GM23338 (cell line): Measurements from ENCODE around the gene KDM5C. TPM values are rescaled to one million over a fixed set of nuclear protein-coding genes. Genes with fewer than 3 reads are reported as not detected.

Source experiments
- ATAC-seq: fragments of 200-7000 bp; cut with Tn5 transposase; 3 replicates; pipeline ENCODE4 v1.9.1; 2020
- DNase-seq: peaks from one replicate; pipeline ENCODE4 v3.0.0-alpha.2; 2015; ENCODE audit warnings: low spot score
- H2AFZ ChIP-seq: fragments of 200-600 bp; sonication (generic); 2 replicates; pipeline ENCODE4 v1.8.0; 2016; ENCODE audit warnings: antibody characterized with exemption, mild to moderate bottlenecking, moderate library complexity
- H3F3A ChIP-seq: fragments of 200-600 bp; sonication (generic); replicated peaks from 2 replicates; pipeline ENCODE4 v1.8.0; 2017; ENCODE audit warnings: antibody characterized with exemption, mixed run types, low read depth
- H3K27ac ChIP-seq: fragments of 200-600 bp; sonication (generic); 2 replicates; pipeline ENCODE4 v1.6.1; 2016; ENCODE audit warnings: low read depth
- H3K27me3 ChIP-seq: fragments of 200-600 bp; sonication (generic); 2 replicates; pipeline ENCODE4 v1.8.0; 2016; ENCODE audit warnings: mild to moderate bottlenecking, mixed run types, moderate library complexity; ENCODE audit not compliant: insufficient read depth
- H3K36me3 ChIP-seq: fragments of 200-600 bp; sonication (generic); 2 replicates; pipeline ENCODE4 v1.8.0; 2016; ENCODE audit warnings: mild to moderate bottlenecking; ENCODE audit not compliant: insufficient read depth
- H3K4me1 ChIP-seq: fragments of 200-600 bp; sonication (generic); 2 replicates; pipeline ENCODE4 v1.8.0; 2016; ENCODE audit warnings: mild to moderate bottlenecking, moderate library complexity; ENCODE audit not compliant: insufficient read depth
- H3K4me2 ChIP-seq: fragments of 200-600 bp; sonication (generic); 2 replicates; pipeline ENCODE4 v1.7.1; 2017; ENCODE audit warnings: mixed run types
- H3K4me3 ChIP-seq: fragments of 200-600 bp; sonication (generic); 2 replicates; pipeline ENCODE4 v1.6.1; 2016; ENCODE audit warnings: mixed run types
- H3K79me2 ChIP-seq: fragments of 200-600 bp; sonication (generic); replicated peaks from 2 replicates; pipeline ENCODE4 v1.8.0; 2017; ENCODE audit warnings: mild to moderate bottlenecking; ENCODE audit not compliant: insufficient read depth
- H3K9me2 ChIP-seq: fragments of 200-600 bp; sonication (generic); 2 replicates; pipeline ENCODE4 v1.8.0; 2017; ENCODE audit not compliant: insufficient read depth
- H4K20me1 ChIP-seq: fragments of 200-600 bp; sonication (generic); replicated peaks from 2 replicates; pipeline ENCODE4 v1.8.0; 2017; ENCODE audit warnings: mild to moderate bottlenecking; ENCODE audit not compliant: insufficient read depth
- H3K27ac Mint-ChIP-seq: 2 replicates; pipeline ENCODE4 v1.8.0; 2020; ENCODE audit warnings: inconsistent platforms, mild to moderate bottlenecking, moderate library complexity, mixed read lengths
- H3K27me3 Mint-ChIP-seq: 3 replicates; pipeline ENCODE4 v1.8.0; 2022; ENCODE audit warnings: low read depth, mild to moderate bottlenecking, moderate library complexity, mixed read lengths, inconsistent platforms; ENCODE audit not compliant: insufficient read depth, poor library complexity
- H3K36me3 Mint-ChIP-seq: 3 replicates; pipeline ENCODE4 v1.8.0; 2021; ENCODE audit warnings: low read depth, mild to moderate bottlenecking, inconsistent platforms, moderate library complexity, mixed read lengths
- H3K4me1 Mint-ChIP-seq: 3 replicates; pipeline ENCODE4 v1.8.0; 2020; ENCODE audit warnings: mild to moderate bottlenecking, inconsistent platforms, mixed read lengths
- H3K4me3 Mint-ChIP-seq: 3 replicates; pipeline ENCODE4 v1.8.0; 2021; ENCODE audit warnings: moderate library complexity, mild to moderate bottlenecking, inconsistent platforms, mixed read lengths
- H3K9me3 Mint-ChIP-seq: 3 replicates; pipeline ENCODE4 v1.8.0; 2020; ENCODE audit warnings: moderate library complexity, mild to moderate bottlenecking, inconsistent platforms, mixed read lengths
- CREB1 ChIP-seq: fragments of 250-450 bp; sonication (Bioruptor Pico); IDR thresholded peaks from 2 replicates; pipeline ENCODE4 v1.5.0; 2020; ENCODE audit warnings: low read depth, mild to moderate bottlenecking, moderate library complexity
- EZH2phosphoT487 ChIP-seq: fragments of 200-600 bp; sonication (generic); IDR thresholded peaks from one replicate; pipeline ENCODE4 v1.8.1; 2018; ENCODE audit warnings: antibody characterized with exemption; ENCODE audit not compliant: unreplicated experiment
- JUNB ChIP-seq: IDR thresholded peaks from one replicate; pipeline ENCODE4 v1.6.1; 2016; ENCODE audit warnings: antibody characterized with exemption; ENCODE audit not compliant: unreplicated experiment
- POLR2AphosphoS5 ChIP-seq: IDR thresholded peaks from 2 replicates; pipeline ENCODE4 v1.6.1; 2016; ENCODE audit warnings: antibody characterized with exemption, low read depth
- ZNF114 ChIP-seq: fragments of 250-450 bp; sonication (Bioruptor Pico); IDR thresholded peaks from 2 replicates; pipeline ENCODE4 v1.5.0; 2020; ENCODE audit warnings: mild to moderate bottlenecking, moderate library complexity
- ZNF331 ChIP-seq: fragments of 250-450 bp; sonication (Bioruptor Pico); IDR thresholded peaks from 2 replicates; pipeline ENCODE4 v1.5.0; 2020; ENCODE audit warnings: low read depth, mild to moderate bottlenecking, moderate library complexity
- long read RNA-seq: library from polyadenylated mRNA; unstranded; transcript quantifications from one replicate; pipeline ENCODE4 v2.0.0, GENCODE V29; 2020; ENCODE audit not compliant: unreplicated experiment
- polyA plus RNA-seq: library from polyadenylated mRNA; unstranded; fragments of >200 nt; fragmentation: Nextera tagmentation; extraction: Ambion mirVana; gene quantifications from 2 replicates; pipeline ENCODE4 v1.2.1, GENCODE V29; 2016
- total RNA-seq: library from RNA; depleted of rRNA; stranded (reverse); fragments of >200 nt; shearing (Covaris generic); gene quantifications from 2 replicates; pipeline ENCODE4 v1.2.3, GENCODE V29; 2014; rRNA removed
- TF ChIP-seq, protein P1 (sequence below): IDR thresholded peaks from 2 replicates; pipeline ENCODE4 v1.6.1; 2016; ENCODE audit warnings: antibody characterized with exemption
- TF ChIP-seq, protein P2 (sequence below): IDR thresholded peaks from one replicate; pipeline ENCODE4 v1.6.1; 2018; ENCODE audit warnings: antibody characterized with exemption; ENCODE audit not compliant: unreplicated experiment
- TF ChIP-seq, protein P3 (sequence below), 2 experiments: fragments of 200-600 bp in 1 of 2; sonication (generic) in 1 of 2; conservative IDR thresholded peaks; 2 replicates each; pipeline versions ENCODE4 v1.5.1 to v1.6.1; 2016 to 2017; ENCODE audit warnings: antibody characterized with exemption in 2 of 2, low read depth in 2 of 2, mild to moderate bottlenecking in 2 of 2, moderate library complexity in 1 of 2

The KDM5C gene
- total RNA-seq (139 and 173 TPM in 2 replicates), polyA plus RNA-seq (18.3 and 20.3 TPM in 2 replicates)
- long read RNA-seq, result 0 reads

DNA sequence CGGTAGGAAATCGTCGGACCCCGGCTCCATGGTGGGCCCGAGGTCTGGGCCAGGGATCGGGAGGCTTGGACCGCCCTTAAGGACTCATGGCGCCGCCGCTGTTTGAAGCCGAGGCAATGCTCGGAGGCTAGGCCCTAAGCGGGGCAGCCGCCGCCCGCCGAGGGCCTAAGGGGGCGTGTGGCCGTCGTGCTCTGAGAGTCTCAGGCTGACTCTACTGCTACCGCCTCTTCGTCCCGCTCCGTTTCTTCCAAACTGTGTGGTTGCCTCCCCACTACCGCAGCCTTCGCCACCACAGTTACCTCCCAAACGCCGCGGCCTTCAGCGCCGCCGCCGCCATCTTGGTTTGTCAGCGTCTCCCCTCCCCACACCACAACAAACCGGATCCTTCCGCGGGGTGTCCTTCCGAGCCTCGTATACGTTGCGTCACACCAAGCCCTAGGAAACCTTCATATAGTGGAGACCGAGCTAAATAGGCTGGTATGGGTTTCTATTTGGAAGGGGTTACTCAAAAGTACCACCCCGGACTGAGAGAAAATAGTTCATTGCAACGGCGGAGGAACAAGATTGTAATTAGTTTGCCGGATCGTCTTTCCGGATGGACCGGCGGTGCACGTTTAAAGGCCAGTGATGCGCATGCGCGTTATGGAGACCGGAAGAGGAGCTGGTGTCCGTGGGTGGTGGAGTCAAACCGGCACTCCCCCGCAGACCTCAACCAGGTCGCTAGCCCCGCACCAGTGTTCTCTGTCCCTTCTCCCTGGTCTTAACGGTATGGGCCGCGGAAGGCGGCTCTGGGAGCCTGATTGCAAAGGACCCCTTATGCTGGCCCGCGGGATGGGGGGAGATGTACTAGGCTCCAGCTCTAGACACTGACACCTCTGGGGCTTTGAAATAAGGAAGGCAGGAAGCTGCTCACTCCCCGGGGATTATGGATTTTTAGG is at the start of gene KDM5C:
Gene KDM5C (minus strand): TSS at position 348 of the 938 bp plus-strand sequence. CDS start 318 bp downstream, at position 30.
- Histone ChIP-seq H3K79me2 (peaks cover 38% of the 10 kb centered on the region), H3K27me3 (no peaks in the 10 kb centered on the region), H4K20me1 (peaks cover 8% of the 10 kb centered on the region; the same call in 1 of the 2 replicates), H3F3A (no peaks in the 10 kb centered on the region), H3K4me1 (peaks cover 8% of the 10 kb centered on the region; the same call in 1 of the 2 replicates), H3K4me2 (peak within 1 kb of the TSS; percentile 80), H3K36me3 (no peaks in the 10 kb centered on the region), H2AFZ (peak within 1 kb of the TSS; percentile 64; the same call in 1 of the 2 replicates), H3K27ac (peak within 1 kb of the TSS; percentile 98), H3K9me2 (no peaks in the 10 kb centered on the region), H3K4me3 (peak within 1 kb of the TSS; percentile 87)
- ATAC-seq, result peak; percentile 78
- Mint-ChIP-seq H3K9me3 (no peaks in the 10 kb centered on the region; the same call in 2 of the 3 replicates), H3K4me1 (peaks cover 23% of the 10 kb centered on the region), H3K27ac (peak within 1 kb of the TSS; percentile 100), H3K27me3 (peaks cover 7% of the 10 kb centered on the region), H3K36me3 (peaks cover 9% of the 10 kb centered on the region; the same call in 2 of the 3 replicates), H3K4me3 (peak within 1 kb of the TSS; percentile 89)
- peak; percentile 89 for DNase-seq
- no peak for TF ChIP-seq JUNB
- TF ChIP-seq, protein P1, sequence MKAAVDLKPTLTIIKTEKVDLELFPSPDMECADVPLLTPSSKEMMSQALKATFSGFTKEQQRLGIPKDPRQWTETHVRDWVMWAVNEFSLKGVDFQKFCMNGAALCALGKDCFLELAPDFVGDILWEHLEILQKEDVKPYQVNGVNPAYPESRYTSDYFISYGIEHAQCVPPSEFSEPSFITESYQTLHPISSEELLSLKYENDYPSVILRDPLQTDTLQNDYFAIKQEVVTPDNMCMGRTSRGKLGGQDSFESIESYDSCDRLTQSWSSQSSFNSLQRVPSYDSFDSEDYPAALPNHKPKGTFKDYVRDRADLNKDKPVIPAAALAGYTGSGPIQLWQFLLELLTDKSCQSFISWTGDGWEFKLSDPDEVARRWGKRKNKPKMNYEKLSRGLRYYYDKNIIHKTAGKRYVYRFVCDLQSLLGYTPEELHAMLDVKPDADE, result no peak; the same call in 1 of the 2 replicates
- peak; percentile 75 for TF ChIP-seq CREB1 (CRISPR knock-in tag)
- TF ChIP-seq ZNF331, result no peak
- TF ChIP-seq, protein P2, sequence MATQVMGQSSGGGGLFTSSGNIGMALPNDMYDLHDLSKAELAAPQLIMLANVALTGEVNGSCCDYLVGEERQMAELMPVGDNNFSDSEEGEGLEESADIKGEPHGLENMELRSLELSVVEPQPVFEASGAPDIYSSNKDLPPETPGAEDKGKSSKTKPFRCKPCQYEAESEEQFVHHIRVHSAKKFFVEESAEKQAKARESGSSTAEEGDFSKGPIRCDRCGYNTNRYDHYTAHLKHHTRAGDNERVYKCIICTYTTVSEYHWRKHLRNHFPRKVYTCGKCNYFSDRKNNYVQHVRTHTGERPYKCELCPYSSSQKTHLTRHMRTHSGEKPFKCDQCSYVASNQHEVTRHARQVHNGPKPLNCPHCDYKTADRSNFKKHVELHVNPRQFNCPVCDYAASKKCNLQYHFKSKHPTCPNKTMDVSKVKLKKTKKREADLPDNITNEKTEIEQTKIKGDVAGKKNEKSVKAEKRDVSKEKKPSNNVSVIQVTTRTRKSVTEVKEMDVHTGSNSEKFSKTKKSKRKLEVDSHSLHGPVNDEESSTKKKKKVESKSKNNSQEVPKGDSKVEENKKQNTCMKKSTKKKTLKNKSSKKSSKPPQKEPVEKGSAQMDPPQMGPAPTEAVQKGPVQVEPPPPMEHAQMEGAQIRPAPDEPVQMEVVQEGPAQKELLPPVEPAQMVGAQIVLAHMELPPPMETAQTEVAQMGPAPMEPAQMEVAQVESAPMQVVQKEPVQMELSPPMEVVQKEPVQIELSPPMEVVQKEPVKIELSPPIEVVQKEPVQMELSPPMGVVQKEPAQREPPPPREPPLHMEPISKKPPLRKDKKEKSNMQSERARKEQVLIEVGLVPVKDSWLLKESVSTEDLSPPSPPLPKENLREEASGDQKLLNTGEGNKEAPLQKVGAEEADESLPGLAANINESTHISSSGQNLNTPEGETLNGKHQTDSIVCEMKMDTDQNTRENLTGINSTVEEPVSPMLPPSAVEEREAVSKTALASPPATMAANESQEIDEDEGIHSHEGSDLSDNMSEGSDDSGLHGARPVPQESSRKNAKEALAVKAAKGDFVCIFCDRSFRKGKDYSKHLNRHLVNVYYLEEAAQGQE, result no peak
- peak; percentile 57 for TF ChIP-seq POLR2AphosphoS5

DNA sequence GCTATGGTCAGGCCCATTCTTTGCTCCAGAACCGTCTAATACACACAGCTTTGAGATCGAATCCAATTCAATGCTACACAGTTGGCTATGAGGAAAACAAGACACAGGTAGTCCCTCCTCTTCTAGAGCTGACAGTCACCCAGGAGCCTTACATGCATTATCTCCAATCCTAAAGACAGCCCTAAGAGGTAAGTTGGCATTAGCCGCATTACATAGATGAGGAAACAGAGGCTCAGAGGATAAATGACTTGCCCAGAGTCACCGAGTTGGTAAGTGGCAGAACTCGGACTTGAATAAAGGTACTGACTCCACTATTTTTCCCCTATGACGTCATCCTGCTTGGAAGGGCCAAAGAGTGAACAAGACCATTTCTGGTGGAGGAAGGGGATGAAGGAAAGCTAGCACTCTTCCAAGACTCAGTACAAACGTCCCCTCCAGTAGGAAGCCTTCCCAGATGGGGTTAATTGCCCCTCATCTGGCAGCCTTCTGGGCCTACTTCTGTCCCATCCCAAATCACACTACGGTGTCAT is 47.9 kb upstream of the KDM5C start:
- no peaks in the 10 kb centered on the region for H4K20me1 ChIP-seq
- H3K27ac Mint-ChIP-seq, result no peak overlapping the region
- ATAC-seq (no peak), DNase-seq (no peak)
- no peak overlapping the region for H3K4me2 ChIP-seq
- no peaks in the 10 kb centered on the region for H3K27me3 Mint-ChIP-seq
- H3K4me1 Mint-ChIP-seq, result no peaks in the 10 kb centered on the region
- no peaks in the 10 kb centered on the region for H3K9me3 Mint-ChIP-seq
- no peak overlapping the region for H3K4me3 ChIP-seq
- no peaks in the 10 kb centered on the region for H3K36me3 Mint-ChIP-seq
- no peak overlapping the region for H2AFZ ChIP-seq
- H3F3A ChIP-seq, result no peaks in the 10 kb centered on the region
- no peaks in the 10 kb centered on the region for H3K9me2 ChIP-seq
- no peaks in the 10 kb centered on the region for H3K4me1 ChIP-seq
- no peaks in the 10 kb centered on the region for H3K79me2 ChIP-seq
- H3K36me3 ChIP-seq, result no peaks in the 10 kb centered on the region
- no peak overlapping the region for H3K27ac ChIP-seq
- no peak overlapping the region for H3K4me3 Mint-ChIP-seq
- no peaks in the 10 kb centered on the region for H3K27me3 ChIP-seq
- TF ChIP-seq, protein P3, sequence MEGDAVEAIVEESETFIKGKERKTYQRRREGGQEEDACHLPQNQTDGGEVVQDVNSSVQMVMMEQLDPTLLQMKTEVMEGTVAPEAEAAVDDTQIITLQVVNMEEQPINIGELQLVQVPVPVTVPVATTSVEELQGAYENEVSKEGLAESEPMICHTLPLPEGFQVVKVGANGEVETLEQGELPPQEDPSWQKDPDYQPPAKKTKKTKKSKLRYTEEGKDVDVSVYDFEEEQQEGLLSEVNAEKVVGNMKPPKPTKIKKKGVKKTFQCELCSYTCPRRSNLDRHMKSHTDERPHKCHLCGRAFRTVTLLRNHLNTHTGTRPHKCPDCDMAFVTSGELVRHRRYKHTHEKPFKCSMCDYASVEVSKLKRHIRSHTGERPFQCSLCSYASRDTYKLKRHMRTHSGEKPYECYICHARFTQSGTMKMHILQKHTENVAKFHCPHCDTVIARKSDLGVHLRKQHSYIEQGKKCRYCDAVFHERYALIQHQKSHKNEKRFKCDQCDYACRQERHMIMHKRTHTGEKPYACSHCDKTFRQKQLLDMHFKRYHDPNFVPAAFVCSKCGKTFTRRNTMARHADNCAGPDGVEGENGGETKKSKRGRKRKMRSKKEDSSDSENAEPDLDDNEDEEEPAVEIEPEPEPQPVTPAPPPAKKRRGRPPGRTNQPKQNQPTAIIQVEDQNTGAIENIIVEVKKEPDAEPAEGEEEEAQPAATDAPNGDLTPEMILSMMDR (conservative IDR thresholded peaks at IDR 0.05; ENCODE audit: low read depth in 2 of 2), result no peak
- TF ChIP-seq ZNF114 (CRISPR knock-in tag) (no peak), ZNF331 (no peak), EZH2phosphoT487 (no peak)
